T-helper 1 cell treated with Interleukin-12 subunit alpha and Interleukin-12 subunit beta and Interleukin-4 antibody, amounts not matched to agents 30 ng/mL and 1 ng/mL, for 36 hours (primary cell): ENCODE data around the gene PAXX. TPM values are rescaled to one million over a fixed set of nuclear protein-coding genes. Genes with fewer than 3 reads are reported as not detected.

Experiments used
- intact Hi-C: fragments of 100-400 bp; cut with micrococcal nuclease; formaldehyde crosslinking; loops from one replicate; pipeline ENCODE4 v1.15.1; 2024
- total RNA-seq: library from RNA; stranded (reverse); gene quantifications from 2 replicates; pipeline ENCODE4 v1.2.3, GENCODE V29; 2022

Gene PAXX, protein sequence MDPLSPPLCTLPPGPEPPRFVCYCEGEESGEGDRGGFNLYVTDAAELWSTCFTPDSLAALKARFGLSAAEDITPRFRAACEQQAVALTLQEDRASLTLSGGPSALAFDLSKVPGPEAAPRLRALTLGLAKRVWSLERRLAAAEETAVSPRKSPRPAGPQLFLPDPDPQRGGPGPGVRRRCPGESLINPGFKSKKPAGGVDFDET
- 79.8 and 84.2 TPM in 2 replicates for total RNA-seq

DNA sequence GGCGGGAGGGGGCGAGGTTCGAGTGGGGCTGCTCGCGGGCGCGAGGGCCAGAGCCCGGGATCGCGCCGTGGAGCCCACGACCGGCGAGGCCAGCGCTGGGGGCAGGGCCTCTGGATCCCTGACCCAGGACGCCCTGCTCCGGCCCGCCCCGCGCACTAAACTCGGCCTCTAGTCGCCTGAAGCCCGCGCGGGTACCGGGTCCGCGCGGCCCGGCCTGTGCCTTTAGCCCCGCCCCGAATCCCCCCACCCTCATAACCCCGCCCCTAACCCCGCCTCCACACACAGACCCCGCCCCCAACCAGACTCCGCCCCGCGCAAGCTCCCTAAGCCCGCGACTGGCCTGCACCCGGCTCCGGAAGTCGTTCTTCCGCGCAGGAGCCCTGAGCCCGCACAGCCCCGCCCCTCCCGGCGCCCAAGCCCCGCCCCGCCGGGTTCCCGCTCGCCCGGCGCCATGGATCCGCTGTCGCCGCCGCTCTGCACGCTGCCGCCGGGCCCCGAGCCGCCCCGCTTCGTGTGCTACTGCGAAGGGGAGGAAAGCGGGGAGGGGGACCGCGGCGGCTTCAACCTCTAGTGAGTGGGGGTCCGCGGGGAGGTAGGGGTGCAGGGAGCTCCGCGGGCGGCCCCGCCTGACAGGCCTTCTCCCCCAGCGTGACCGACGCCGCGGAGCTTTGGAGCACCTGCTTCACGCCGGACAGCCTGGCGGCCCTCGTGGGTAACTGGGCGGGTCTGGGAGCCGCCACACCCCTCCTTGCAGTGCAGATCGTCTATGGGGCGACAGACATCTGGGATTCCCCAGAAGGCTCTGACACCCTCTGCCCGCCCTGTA lies at the start of gene PAXX:
PAXX (plus strand) TSS at position 430 of the 826 bp plus-strand sequence; CDS start at position 452, 22 bp downstream.
- intact Hi-C loops = loop anchor here (1.0 to 5.0 kb wide), 15 partner anchors 8 to 615 kb away; partner anchors contain the start of genes ARRDC1, FBXW5, MAN1B1 and PHPT1

- intact Hi-C loops = no loop called here
Observed at GRCh38 chr9:136942881-136943230, 49.4 kb upstream of the PAXX start.

DNA sequence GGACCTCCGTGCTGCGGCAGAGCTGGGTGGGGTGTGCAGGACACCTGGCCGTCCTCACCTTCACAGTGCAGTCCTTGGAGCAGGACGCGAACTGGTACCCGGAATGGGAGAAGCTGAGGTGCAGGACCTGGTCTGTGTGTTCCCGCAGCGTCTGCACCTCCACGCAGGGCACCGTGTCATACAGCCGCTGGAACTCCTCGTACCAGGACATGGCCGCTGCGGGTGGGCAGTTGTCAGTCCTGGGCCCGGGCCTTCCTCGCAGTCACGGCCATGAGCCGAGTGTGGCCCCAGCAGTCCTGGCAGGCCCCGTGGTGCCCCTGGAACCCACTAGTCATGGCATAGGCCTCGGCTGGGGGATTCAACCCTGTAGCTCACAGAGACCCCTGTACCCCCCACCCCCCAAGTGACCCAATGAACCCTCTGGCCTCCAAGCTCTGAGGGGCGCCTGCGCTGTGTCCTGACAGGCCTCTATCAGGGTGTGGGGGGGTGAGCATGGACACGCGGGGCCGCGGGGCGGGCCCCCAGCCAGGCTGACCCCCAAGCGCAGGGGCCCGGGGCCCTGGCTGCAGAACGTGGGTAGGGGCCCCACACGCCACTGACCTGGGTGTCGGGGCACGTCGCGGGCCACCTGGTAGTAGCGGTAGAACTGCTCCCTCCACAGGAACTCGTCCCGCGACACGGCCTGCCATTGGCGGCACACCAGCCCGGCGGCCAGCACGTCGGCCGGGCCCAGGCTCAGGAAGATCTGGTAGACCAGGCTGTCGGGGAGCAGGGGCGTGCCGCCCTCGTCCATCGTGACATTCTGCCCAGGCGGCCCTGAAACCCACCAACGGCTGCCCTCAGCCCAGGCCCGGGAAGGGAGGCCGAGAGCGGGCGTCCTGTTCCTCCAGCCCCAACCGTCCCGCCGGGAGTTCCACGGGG lies 48.7 kb upstream of the PAXX start:
- intact Hi-C loops = loop anchor here (1.0 kb wide), 8 partner anchors 35 to 152 kb away; partner anchors contain the start of genes MAN1B1, PAXX, PHPT1 and TMEM141

DNA sequence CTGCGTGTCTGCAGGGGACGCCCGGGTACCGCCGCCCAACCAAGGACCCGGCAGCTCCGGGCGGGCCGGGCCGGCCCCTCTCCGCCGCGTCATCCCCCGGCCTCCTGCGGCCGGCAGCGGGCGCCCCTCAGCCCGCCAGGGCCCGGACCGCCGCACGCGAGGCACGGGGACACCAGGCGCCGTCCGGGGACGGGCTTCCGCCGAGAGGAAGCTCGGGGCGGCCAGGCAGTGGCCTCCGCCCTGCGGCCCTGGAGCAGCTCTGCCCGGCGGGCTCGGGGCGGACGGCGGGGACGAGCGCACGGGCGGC lies 48.1 kb upstream of the PAXX start:
- intact Hi-C loops = loop anchor here (1.0 kb wide), 8 partner anchors 34 to 153 kb away; partner anchors contain the start of genes MAN1B1, PAXX, PHPT1 and TMEM141

GRCh38 chr9:136944519-136945332 lies 47.5 kb upstream of the PAXX start, which contains the start of the genes C8G and FBXW5:
Gene C8G (plus strand): TSS chr9:136945243. CDS start chr9:136945321, 78 bp downstream.
Gene FBXW5 (minus strand): TSS chr9:136944738. CDS start chr9:136944083, 655 bp downstream.
- intact Hi-C loops = loop anchor here (1.0 kb wide), 8 partner anchors 34 to 153 kb away; partner anchors contain the start of genes MAN1B1, PAXX, PHPT1 and TMEM141

GRCh38 chr9:136945333-136946227 lies 46.6 kb upstream of the PAXX start:
- intact Hi-C loops = no loop called here

DNA sequence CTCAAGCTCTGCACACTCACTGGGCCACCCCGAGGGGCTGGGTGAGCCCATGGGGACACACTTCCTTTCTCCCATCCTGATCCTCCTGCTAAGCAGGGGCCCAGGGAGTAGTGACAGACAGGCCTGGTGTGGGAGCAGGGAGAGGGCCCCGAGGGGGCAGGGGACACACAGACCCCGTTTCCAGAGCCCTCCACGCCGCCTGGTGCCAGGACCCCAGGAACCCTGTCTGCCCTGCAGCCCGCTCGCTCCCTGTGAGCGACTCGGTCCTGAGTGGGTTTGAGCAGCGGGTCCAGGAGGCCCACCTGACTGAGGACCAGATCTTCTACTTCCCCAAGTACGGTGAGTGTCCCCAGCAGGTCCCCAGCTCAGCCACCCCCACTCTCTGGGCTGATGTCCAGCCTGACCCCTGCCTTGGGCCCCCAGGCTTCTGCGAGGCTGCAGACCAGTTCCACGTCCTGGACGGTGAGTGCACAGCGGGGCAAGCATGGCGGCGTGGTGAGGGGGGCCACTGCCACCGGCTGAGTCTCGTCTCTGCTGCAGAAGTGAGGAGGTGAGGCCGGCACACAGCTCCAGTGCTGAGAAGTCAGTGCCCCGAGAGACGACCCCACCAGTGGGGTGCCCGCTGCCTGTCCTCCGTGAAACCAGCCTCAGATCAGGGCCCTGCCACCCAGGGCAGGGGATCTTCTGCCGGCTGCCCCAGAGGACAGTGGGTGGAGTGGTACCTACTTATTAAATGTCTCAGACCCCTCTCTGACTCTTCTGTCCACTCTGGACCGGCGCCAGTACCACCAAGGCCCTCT lies 45.8 kb upstream of the PAXX start:
- intact Hi-C loops = no loop called here

- intact Hi-C loops = no loop called here
Observed at GRCh38 chr9:136947028-136947891, 45.0 kb upstream of the PAXX start.

DNA sequence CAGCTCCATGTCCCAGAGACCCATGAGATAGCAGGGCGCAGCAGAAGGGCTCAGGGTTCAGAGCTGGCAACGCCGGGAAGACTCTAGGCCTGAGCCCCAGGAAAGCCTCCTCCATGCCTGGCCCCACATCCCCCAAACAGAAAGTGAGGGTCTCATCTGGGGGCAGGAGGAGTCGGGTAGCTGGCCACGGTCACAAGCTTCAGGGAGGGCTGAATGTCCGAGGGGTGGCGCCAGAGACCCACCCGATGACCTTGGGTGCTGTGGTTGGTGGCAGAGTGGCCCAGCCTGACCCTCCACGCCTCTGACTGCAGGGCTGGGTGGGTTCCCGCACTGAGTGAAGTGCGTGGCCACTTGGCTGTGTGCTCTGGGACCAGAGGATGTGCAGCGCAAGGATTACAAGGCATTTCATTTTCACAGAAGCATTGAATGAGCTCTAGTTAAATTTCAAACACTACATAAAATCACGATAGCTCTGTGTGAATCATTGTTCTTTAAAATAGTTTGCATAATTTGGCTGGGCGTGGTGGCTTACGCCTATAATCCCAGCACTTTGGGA lies 44.2 kb upstream of the PAXX start:
- intact Hi-C loops = no loop called here

DNA sequence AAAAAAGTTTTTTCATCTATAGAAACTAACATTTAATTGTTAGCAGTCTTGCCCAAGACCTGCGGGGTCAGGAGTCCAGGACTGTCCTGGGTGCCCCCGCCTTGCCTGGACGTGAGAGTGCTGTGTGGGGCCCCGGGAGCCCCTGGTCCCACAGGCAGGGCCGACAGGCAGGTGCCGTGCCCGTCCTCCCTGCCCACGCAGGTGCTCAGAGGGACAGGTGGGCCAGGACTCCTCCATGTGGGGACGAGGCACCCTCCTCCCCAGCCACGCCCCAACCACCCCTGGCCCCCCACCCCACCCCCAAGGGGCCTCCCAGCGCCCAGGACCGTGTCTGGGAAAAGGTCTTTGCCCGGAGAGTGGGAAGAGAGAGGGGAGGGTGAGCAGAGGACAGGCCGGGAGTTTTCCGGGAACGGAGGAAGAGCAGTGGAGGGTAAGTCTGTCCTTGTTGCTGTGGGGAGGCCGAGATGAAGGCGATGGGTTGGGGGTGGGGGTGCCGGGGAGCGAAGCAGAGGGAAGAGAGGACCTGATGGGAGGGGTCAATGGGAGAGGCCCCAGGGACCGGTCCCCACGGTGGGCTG lies 42.9 kb upstream of the PAXX start:
- intact Hi-C loops = no loop called here

GRCh38 chr9:136949817-136950655 lies 42.2 kb upstream of the PAXX start:
- intact Hi-C loops = loop anchor here (1.0 to 2.0 kb wide), 3 partner anchors 28 to 85 kb away; partner anchors contain the start of gene PAXX

DNA sequence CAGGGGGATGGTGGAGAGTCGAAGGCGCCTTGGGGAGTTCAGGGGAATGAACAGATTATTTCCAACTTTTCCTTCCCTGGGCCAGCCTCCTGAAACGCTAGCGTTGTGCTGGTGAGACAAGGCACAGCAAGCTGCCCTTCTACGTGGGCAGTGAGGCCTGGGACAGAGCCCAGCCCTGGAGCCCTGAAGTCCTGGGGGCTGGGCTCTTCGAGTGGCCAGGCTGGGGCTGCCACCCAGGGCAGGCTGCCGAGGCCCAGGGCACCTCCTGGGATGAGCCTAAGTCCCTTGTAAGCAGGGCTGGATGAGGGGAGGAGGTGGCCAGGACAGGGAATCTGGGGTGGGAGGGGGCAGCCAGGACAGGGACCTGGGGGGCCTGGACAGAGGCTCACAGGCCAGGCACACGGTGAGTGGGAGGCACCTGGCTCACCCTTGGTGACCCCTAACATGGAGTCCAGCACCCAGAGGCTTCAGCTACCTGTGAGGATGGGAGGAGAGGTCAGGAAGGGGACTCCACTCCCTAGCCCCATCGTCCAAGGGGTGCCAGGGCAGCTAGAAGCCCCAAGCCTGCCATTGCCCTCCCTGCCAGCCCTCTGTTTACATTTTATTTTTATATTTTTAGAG lies 41.5 kb upstream of the PAXX start:
- intact Hi-C loops = loop anchor here (1.0 to 2.0 kb wide), 3 partner anchors 28 to 84 kb away; partner anchors contain the start of gene PAXX

GRCh38 chr9:136951541-136952320 lies 40.5 kb upstream of the PAXX start, which contains the start of gene LCN12:
Gene LCN12 (plus strand): TSS chr9:136952273. CDS start chr9:136952328, 55 bp downstream.
- intact Hi-C loops = loop anchor here (2.0 kb wide), 1 partner anchor 83 kb away; no protein-coding TSS in a partner anchor

DNA sequence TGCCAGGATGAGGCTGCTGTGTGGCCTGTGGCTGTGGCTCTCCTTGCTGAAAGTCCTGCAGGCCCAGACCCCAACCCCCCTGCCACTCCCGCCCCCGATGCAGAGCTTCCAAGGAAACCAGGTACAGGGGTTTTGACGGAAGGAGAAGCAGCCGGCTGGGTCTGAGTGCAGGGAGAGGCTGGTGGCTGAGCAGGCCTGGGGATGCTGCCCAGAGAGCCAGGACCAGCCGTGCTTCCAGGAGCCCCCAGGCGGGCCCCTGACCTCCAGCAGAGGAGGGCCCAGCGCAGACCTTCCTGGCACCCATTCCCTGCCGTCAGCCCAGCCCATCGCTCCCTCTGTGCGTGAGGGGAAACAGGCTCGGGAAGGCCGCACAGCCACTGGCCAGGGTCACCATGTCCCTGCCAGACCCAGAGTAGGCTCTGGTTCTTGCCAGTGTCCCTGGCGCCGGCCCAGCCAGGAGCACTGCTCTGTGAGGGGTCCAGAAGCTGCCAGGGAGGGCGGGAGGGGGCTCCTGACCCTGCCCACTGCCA lies 39.8 kb upstream of the PAXX start:
- intact Hi-C loops = no loop called here
